Midbrain (tissue), 1 donor: Measurements from ENCODE around the gene LTBP1.

Source experiments
- DNase-seq: peaks from one replicate; lab custom pipeline; 2025; lab: John Stamatoyannopoulos, UW

LTBP1 gene

GRCh38 chr2:33115196-33115595 is 168.4 kb downstream of the LTBP1 start:
- no peak for DNase-seq

- no peak for DNase-seq
Measured at GRCh38 chr2:33115728-33116127, 169.0 kb downstream of the LTBP1 start.

- DNase-seq = no peak
Measured at GRCh38 chr2:33116799-33117198, 170.0 kb downstream of the LTBP1 start.

- DNase-seq = no peak
Measured at GRCh38 chr2:33118651-33119050, 171.9 kb downstream of the LTBP1 start.

- DNase-seq = no peak
Measured at GRCh38 chr2:33121416-33121815, 174.7 kb downstream of the LTBP1 start.

GRCh38 chr2:33121925-33122324 is 175.2 kb downstream of the LTBP1 start:
- DNase-seq = no peak

GRCh38 chr2:33122726-33123125 is 176.0 kb downstream of the LTBP1 start:
- DNase-seq = no peak

GRCh38 chr2:33123216-33123615 is 176.5 kb downstream of the LTBP1 start:
- DNase-seq = no peak

GRCh38 chr2:33126552-33126951 is 179.8 kb downstream of the LTBP1 start:
- DNase-seq = no peak

GRCh38 chr2:33126958-33127357 is 180.2 kb downstream of the LTBP1 start:
- DNase-seq = no peak

GRCh38 chr2:33129263-33130053 is 182.7 kb downstream of the LTBP1 start:
- DNase-seq = no peak

GRCh38 chr2:33130054-33130447 is 183.3 kb downstream of the LTBP1 start:
- DNase-seq = no peak

GRCh38 chr2:33130544-33130943 is 183.8 kb downstream of the LTBP1 start:
- no peak for DNase-seq

GRCh38 chr2:33131111-33131510 is 184.4 kb downstream of the LTBP1 start:
- DNase-seq = no peak

GRCh38 chr2:33131749-33132148 is 185.0 kb downstream of the LTBP1 start:
- no peak for DNase-seq

- DNase-seq = no peak
Measured at GRCh38 chr2:33133454-33133952, 186.8 kb downstream of the LTBP1 start.

GRCh38 chr2:33134086-33134771 is 187.5 kb downstream of the LTBP1 start:
- DNase-seq = peak; percentile 66

GRCh38 chr2:33134791-33135560 is 188.2 kb downstream of the LTBP1 start:
- no peak for DNase-seq

- DNase-seq = no peak
Measured at GRCh38 chr2:33135645-33136044, 188.9 kb downstream of the LTBP1 start.

- no peak for DNase-seq
Measured at GRCh38 chr2:33136056-33136455, 189.3 kb downstream of the LTBP1 start.

- DNase-seq = no peak
Measured at GRCh38 chr2:33136566-33136965, 189.8 kb downstream of the LTBP1 start.

- DNase-seq = no peak
Measured at GRCh38 chr2:33137331-33137730, 190.6 kb downstream of the LTBP1 start.

GRCh38 chr2:33139949-33140348 is 193.2 kb downstream of the LTBP1 start:
- DNase-seq = no peak
